HUES6 (cell line): Measurements from ENCODE around the gene LTBP4.

Experiments
- H3K27ac ChIP-seq: 2 replicates; pipeline ENCODE4 v1.7.0; 2013; ENCODE audit warnings: low read depth, mild to moderate bottlenecking, low read length, inconsistent platforms
- H3K27me3 ChIP-seq: 2 replicates; pipeline ENCODE4 v1.6.1; 2013; ENCODE audit warnings: low read length; ENCODE audit not compliant: control insufficient read depth, insufficient read depth
- H3K36me3 ChIP-seq: 2 replicates; pipeline ENCODE4 v1.6.1; 2013; ENCODE audit warnings: low read length; ENCODE audit not compliant: control insufficient read depth, insufficient read depth
- H3K4me1 ChIP-seq: 2 replicates; pipeline ENCODE4 v1.6.1; 2013; ENCODE audit warnings: low read length; ENCODE audit not compliant: control insufficient read depth, insufficient read depth
- H3K4me3 ChIP-seq: 2 replicates; pipeline ENCODE4 v1.5.1; 2013; ENCODE audit warnings: low read depth, low read length
- H3K9ac ChIP-seq: one replicate; pipeline ENCODE4 v1.6.1; 2013; ENCODE audit warnings: mild to moderate bottlenecking, low read length
- H3K9me3 ChIP-seq: 2 replicates; pipeline ENCODE4 v1.6.1; 2013; ENCODE audit warnings: low read depth, low read length; ENCODE audit not compliant: control insufficient read depth, insufficient read depth

LTBP4 gene

GRCh38 chr19:40597329-40597838, 3.8 kb upstream of the LTBP4 start:
- H3K4me3 ChIP-seq = peak overlapping the region; percentile 58
- H3K27ac ChIP-seq = no peak overlapping the region
- H3K4me1 ChIP-seq = peaks cover 41% of the 10 kb centered on the region
- peaks cover 57% of the 10 kb centered on the region for H3K27me3 ChIP-seq
- no peaks in the 10 kb centered on the region for H3K9me3 ChIP-seq
- H3K36me3 ChIP-seq = no peaks in the 10 kb centered on the region
- H3K9ac ChIP-seq = no peak overlapping the region

- H3K36me3 ChIP-seq = no peaks in the 10 kb centered on the region
- peak overlapping the region; percentile 76; the same call in 1 of the 2 replicates for H3K27ac ChIP-seq
- peak overlapping the region; percentile 85 for H3K9ac ChIP-seq
- no peaks in the 10 kb centered on the region for H3K9me3 ChIP-seq
- H3K4me3 ChIP-seq = peak overlapping the region; percentile 71
- H3K27me3 ChIP-seq = peaks cover 63% of the 10 kb centered on the region
- peaks cover 49% of the 10 kb centered on the region for H3K4me1 ChIP-seq
Measured at GRCh38 chr19:40598121-40598917, 2.9 kb upstream of the LTBP4 start.

GRCh38 chr19:40598918-40599307, 2.3 kb upstream of the LTBP4 start:
- H3K36me3 ChIP-seq = no peaks in the 10 kb centered on the region
- peak overlapping the region; percentile 37; the same call in 1 of the 2 replicates for H3K4me3 ChIP-seq
- H3K4me1 ChIP-seq = peaks cover 51% of the 10 kb centered on the region
- H3K27ac ChIP-seq = no peak overlapping the region
- H3K27me3 ChIP-seq = peaks cover 63% of the 10 kb centered on the region
- no peak overlapping the region for H3K9ac ChIP-seq
- H3K9me3 ChIP-seq = no peaks in the 10 kb centered on the region

DNA sequence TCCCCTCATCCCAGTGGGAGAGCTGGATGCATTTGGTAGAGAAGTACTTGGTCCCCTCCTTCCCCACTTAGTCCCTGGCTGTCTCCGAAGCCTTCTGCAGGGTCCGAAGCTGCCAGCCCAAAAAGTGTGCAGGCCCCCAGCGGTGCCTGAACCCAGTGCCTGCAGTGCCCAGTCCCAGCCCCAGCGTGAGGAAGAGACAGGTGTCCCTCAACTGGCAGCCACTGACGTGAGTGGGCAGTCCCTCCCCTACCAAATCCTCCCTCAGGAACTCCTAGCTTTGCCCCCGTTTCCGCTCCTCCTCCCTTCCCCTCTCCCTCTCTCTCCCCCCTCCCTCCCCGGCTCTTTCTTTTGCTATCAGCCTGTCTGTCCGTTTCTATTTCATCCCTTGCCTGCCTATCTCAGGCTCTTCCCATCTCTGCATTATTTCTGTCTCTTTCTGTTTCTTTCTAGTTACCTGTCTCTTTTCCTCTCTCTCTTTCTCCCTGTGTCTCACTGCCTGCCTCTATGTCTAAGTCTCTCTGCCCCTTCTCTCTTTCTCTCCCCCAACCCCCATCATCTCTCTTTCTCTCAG, 1.8 kb upstream of the LTBP4 start:
- no peak overlapping the region for H3K27ac ChIP-seq
- peak overlapping the region; percentile 37; the same call in 1 of the 2 replicates for H3K4me3 ChIP-seq
- H3K27me3 ChIP-seq = peaks cover 66% of the 10 kb centered on the region
- H3K4me1 ChIP-seq = peaks cover 50% of the 10 kb centered on the region
- H3K9me3 ChIP-seq = no peaks in the 10 kb centered on the region
- no peaks in the 10 kb centered on the region for H3K36me3 ChIP-seq
- H3K9ac ChIP-seq = no peak overlapping the region

DNA sequence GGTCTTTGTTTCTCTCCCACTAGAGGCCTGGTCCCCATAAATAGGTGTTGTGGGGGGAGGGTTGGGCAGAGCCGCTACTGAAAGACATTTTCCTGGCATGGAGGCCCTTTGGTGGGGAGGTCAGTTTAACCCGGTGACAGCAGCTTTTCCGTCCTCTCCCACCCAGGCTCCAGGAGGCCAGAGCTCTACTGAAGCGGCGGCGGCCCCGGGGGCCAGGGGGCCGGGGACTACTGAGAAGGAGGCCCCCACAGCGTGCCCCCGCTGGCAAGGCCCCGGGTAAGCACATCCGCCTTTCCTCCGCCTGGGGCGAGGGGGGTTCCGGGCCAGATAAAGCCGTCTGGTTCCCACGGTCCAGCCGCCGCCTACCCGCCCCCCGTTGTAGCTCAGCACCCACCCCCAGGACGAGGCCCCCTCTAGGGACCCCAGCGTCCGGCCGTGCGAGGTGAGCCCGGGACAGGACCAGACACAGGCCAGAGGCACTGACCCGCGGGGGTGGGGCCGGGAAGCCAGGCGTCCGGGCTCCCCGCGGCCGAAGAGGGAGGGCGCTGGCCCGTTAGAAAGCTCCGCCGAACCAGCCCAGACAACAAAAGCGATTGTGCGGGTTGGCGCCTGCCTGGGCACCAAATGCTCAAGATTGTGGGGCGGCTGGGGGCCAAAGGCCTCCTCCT, 1.1 kb upstream of the LTBP4 start:
- Histone ChIP-seq H3K27me3 (peaks cover 72% of the 10 kb centered on the region), H3K4me1 (peaks cover 43% of the 10 kb centered on the region), H3K9me3 (no peaks in the 10 kb centered on the region), H3K9ac (no peak overlapping the region), H3K36me3 (no peaks in the 10 kb centered on the region), H3K27ac (no peak overlapping the region), H3K4me3 (peak overlapping the region; percentile 41; the same call in 1 of the 2 replicates)

DNA sequence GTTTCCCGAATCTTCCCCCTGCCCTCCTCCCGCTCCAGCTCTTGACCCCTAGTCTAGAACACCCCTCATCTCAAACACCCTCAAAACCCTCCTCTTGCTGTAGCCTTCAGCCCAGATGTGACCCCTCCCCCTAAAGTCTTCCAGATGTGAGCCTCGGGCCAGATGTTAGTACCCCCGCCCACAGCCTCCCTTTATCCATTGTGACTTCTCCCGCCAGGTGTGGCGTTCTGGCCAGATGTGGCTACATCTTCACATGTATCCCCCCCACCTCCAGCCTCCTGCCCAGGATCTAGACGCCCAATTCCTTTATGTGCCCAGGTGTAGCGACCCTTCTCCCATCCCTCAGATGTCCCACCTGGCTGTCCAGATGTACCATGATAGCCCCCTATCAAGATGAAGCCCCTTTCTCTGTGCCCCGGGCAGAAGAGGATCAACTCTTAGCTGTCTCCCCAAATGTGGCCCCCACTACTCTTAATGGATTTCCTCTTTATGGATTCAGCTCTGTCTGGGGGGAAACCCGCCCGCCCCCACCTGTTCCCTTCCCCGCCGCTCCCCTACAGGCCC, 517 bp upstream of the LTBP4 start:
- H3K4me1 ChIP-seq = peaks cover 44% of the 10 kb centered on the region
- no peaks in the 10 kb centered on the region for H3K36me3 ChIP-seq
- H3K27me3 ChIP-seq = peaks cover 71% of the 10 kb centered on the region
- no peak overlapping the region for H3K9ac ChIP-seq
- H3K4me3 ChIP-seq = peak overlapping the region; percentile 41
- no peak overlapping the region for H3K27ac ChIP-seq
- H3K9me3 ChIP-seq = no peaks in the 10 kb centered on the region

DNA sequence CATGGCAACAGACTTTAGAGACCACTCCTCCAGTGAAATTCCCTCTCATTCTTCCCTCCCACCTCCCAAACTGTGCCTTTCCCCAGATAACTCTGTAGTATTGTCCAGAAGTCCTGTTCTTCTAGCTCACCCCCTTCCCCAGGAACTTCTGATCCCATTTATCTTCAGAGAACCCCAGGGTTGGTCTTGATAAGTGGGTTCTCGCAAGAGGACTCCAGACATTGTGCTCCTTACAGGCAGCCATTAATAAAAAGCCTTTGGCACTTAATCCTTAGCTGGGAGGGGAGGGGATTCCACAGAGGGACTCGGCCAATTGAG, 1.9 kb downstream of the LTBP4 start:
- Histone ChIP-seq H3K4me1 (peaks cover 41% of the 10 kb centered on the region), H3K27ac (no peak overlapping the region; the same call in 1 of the 2 replicates), H3K4me3 (peak overlapping the region; percentile 54), H3K27me3 (peaks cover 71% of the 10 kb centered on the region), H3K9ac (peak overlapping the region; percentile 24), H3K36me3 (no peaks in the 10 kb centered on the region), H3K9me3 (no peaks in the 10 kb centered on the region)

GRCh38 chr19:40603389-40604170, 2.4 kb downstream of the LTBP4 start:
- Histone ChIP-seq H3K27me3 (peaks cover 76% of the 10 kb centered on the region), H3K9ac (peak overlapping the region; percentile 24), H3K27ac (peak overlapping the region; percentile 4; the same call in 1 of the 2 replicates), H3K4me1 (peaks cover 41% of the 10 kb centered on the region), H3K9me3 (no peaks in the 10 kb centered on the region), H3K36me3 (no peaks in the 10 kb centered on the region), H3K4me3 (peak overlapping the region; percentile 54)

DNA sequence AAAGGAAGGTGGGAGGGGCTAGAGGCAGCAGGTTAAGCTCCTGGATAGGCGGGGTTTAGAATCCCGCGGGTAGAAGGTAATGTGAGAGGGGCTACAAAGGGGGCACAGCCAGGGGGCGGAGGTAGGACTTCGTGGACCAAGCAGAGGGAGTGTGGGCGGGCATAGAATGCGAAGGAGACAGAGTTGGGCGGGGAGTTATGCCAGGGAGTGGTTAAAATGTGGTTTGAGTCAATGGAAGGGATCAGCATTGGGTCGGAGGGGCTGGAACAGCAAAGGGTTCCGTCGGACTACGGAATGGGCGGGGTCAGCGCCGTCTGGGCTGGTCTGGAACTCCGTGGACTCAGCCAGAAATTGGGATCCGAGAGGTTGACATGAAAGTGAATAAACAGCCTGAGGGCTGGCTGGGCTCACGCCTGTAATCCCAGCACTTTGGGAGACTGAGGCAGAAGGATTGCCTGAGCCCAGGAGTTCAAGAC, 3.0 kb downstream of the LTBP4 start:
- Histone ChIP-seq H3K27me3 (peaks cover 76% of the 10 kb centered on the region), H3K4me3 (peak overlapping the region; percentile 54; the same call in 1 of the 2 replicates), H3K9ac (no peak overlapping the region), H3K4me1 (peaks cover 39% of the 10 kb centered on the region), H3K27ac (no peak overlapping the region), H3K36me3 (no peaks in the 10 kb centered on the region), H3K9me3 (no peaks in the 10 kb centered on the region)

GRCh38 chr19:40604647-40605215, 3.6 kb downstream of the LTBP4 start:
- no peaks in the 10 kb centered on the region for H3K36me3 ChIP-seq
- peaks cover 34% of the 10 kb centered on the region for H3K4me1 ChIP-seq
- peak overlapping the region; percentile 64 for H3K4me3 ChIP-seq
- peaks cover 75% of the 10 kb centered on the region for H3K27me3 ChIP-seq
- H3K9me3 ChIP-seq = no peaks in the 10 kb centered on the region
- no peak overlapping the region for H3K9ac ChIP-seq
- H3K27ac ChIP-seq = no peak overlapping the region
